Dedifferentiated amniotic fluid mesenchymal stem cell (primary cell): ENCODE data around the gene LENG1.

Experiments
- DNase-seq: peaks from one replicate; pipeline ENCODE4 v3.0.0-alpha.2; 2016; ENCODE audit errors: extremely low spot score

LENG1 gene

DNA sequence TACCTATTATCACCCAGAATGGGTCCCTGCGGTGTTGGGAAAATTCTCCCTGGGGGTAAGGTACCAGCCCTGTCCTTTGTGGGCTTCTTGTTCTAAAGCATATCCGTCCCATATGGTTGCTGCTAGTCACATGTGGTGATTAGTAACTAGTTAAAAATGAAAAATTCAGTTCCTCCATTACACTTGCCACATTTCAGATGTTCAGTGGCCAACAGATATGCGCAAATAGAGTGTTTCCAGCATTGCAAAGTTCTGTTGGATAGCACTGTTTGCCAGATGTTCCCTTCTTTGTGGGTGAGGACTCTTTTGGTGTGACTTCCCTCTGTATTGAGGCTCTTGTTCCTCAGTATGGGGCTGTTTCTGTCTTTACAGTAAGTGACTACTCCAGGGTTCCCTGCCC is 18.2 kb downstream of the LENG1 start:
- no peak for DNase-seq

DNA sequence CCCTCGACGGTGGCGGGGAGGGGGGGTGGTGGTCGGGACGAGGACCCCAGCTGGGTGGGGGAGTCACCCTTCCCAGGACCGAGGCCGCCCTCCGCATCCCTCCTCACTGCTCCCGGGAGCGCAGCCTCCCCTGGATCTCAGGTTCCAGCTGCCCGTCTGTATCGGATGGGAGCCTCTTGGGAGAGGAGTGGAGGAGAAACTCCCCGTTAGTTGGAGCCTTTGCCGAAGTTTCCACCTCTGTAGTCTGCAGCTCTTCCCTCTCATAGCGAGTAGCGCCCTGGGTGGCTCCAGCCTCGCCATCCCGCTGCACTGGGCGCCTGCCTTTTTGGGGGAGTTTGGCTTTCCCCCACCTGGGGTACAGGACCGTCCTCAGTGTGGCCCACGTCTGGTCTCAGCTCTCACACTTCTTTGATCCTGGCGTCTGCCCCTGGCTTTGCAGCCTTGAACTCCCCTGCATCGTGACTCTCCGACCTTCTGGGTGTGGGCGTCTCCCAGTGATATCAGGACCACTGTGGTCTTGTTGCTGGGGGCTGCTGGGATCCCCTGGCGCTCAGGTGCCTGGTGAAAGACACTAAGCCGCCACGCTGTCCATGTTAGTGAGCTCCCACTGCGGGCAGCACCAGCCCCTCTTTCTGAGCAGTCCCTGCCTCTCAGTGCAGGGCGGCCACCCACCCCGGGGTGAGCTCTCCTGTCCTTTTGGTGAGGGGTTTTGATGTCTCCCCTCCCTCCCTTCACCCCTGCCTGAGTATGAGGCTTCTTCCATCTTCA is 20.8 kb downstream of the LENG1 start:
- DNase-seq, result no peak

DNA sequence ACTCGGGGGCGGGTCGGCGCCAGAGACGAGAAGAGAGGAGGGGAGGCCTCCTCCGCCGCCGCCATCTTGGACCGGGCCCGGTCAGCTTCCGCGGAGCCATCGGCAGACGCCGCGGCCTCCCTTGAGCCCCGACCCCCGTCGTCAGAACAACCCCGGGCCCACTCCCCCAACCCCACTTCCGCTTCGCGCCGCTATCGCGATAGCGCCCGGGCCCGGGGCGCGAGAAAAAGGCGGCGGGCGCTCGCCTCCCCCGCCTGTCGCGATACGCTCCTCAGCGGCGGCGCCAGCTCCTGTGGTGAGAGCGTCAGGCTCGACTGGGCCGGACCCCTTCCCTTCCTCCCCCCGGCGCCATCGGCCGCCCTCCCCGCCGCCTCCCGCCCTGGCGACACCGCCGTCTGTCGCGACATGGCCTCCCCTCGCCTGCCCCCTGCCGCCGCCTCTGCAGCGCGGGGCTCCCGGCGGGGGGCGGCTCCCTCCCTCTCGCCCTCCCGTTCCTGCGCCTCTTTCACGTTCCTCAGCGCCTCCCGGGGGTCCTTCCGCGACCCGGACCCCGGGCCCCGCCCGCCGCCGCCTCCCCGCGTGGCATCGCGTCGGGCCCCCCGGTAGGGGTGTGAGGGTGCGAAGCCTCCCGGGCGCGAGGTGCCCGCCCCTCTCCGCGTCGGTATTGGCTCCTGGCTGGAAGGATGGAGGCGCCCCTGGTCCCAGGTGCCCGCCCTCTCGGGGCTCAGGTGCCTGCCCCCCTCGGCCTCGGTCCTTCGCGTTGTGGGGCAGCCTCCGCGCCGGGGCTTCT is 21.6 kb downstream of the LENG1 start, which contains the start of gene CNOT3:
TSS of gene CNOT3 (plus strand) at position 64 of the 790 bp plus-strand sequence. CDS start 5,217 bp downstream, outside the sequence.
- DNase-seq, result no peak

DNA sequence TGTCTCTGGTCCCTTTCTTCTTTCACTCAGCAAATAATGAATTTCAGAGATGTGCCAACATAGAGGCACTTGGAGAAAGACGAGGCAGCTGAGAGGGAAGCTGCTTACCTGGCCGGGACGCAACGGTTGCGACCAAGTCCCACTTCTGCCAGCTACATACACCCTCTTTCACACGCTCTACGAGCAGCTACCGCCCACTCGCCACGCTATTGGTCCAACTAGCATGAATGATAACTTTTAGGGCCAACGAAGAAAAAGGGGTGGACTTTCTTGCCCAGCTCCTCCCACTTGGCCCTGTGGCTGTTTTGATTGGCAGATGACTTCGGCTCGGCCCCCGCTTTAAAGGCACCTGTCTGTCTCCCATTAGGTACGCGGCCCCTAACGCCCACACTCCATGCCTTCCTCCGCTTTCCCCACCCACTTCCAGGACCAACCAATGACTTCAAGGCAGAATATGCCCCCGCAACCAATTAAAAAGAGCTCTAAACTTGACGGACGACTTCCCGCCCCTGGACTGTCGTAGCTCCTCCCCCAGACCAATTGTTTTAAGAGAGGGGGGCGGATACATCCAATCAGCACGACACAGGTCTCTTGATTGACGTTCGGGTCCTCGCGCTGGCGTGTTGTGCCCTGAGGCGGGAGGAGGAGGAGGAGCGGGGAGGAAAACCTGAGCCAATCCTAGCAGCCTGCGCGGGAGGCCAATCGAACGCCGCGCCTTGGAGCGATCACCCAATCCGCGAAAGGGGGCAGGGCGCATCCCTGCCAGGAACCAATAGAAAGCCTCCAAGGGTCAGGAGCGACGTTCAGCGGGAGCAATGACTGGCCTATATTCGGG is 22.4 kb downstream of the LENG1 start:
- DNase-seq, result peak; percentile 100

DNA sequence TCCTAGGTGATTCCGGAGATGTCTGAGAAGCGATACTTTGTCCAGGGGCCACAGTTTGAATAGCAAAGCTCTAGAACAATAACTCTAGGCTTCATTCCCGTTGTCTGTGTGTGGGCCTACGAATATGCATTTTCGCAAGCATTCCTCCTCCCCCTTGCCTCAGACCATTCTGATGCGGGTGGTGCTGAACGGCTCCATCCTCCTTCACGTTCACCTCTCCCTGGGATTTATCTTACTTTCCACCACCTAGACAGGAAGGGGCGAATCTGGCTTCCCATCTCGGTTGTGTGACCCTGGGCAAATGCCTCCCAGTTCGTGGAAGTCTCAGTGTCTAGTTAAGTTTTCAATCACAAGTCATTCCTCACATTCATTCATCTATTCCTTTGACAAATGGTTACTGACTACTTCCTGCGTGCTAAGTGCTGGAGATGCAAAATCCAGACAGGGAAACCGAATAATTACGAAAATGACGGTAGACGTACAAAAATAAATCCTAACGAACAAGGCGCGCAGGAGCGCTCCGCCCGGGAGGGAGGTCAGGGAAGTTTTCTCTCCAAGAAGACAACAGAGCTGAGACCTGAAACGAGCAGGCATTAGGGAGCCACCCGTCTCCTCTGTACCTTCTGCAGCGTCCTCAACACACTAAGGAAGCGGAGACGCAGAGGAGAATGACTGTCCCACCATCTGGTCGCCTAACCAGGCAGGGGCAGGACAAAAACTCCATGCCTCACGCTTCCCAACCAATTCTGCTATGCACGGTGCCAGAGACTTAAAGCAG is 23.2 kb downstream of the LENG1 start:
- no peak for DNase-seq

DNA sequence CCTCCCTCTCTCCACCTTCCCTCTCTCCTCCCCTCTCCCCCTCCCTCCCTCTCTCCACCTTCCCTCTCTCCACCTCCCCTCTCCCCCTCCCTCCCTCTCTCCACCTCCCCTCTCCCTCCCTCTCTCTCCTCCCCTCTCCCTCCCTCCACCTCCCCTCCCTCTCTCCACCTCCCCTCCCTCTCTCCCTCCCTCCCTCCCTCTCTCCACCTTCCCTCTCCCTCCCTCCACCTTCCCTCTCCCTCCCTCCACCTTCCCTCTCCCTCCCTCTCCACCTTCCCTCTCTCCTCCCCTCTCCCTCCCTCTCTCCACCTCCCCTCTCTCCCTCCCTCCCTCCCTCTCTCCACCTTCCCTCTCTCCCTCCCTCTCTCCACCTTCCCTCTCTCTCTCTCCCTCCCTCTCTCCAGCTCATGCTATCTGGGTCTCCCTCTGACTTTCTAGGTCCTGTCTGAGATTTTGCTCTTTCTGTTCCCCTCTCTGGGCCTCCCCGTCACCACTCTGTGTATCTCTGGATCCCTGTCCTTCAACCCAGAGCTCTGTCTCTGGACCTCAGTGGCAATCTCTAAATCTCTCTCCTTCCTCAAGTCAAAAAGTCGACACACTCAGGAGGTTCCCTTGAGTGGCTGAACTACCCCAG is 25.4 kb downstream of the LENG1 start:
- DNase-seq, result no peak

DNA sequence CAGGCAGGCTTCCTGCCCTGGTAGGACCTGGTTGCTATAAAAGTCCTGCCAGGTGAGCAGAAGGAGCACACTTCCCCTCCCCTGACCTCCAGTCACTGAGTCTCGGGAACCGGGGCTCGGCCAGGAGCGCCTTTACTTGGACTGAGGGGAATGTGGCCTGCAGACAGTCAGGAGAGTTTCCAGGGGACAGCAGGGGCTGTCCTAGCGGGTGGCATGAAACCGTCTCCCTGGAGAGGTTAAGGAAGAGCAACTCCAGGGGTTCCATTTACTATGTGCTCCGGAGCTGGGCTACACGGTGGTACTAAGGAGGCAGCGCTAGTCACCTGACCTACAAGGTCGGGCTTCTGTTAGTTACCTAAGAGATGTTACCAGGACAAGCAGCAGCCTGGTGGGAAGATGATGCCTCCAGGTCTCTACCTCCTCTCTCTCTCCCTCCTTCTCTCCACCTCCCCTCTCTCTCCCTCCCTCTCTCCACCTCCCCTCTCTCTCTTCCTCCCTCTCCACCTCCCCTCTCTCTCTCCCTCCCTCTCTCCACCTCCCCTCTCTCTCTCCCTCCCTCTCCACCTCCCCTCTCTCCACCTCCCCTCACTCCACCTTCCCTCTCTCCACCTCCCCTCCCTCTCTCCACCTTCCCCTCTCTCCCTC is 26.1 kb downstream of the LENG1 start:
- no peak for DNase-seq

DNA sequence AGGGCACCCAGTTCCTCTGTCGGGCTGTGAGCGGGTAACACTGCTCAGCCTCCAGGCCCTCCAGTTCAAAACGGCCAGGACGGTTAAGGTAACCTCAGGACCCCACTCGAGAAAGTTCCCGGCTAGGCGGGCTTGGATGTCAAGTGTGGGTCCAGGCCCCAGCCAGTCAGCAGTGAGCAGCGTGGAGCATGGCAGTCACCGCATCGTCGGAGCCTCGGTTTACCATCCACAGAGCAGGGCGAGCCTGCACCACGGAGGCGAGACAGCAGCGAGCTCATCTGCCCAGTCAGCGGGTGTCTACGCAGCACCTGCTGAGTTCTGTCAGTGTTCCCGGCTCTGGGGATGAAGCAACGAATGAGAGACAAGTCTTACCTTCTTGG is 29.9 kb downstream of the LENG1 start:
- DNase-seq, result no peak

DNA sequence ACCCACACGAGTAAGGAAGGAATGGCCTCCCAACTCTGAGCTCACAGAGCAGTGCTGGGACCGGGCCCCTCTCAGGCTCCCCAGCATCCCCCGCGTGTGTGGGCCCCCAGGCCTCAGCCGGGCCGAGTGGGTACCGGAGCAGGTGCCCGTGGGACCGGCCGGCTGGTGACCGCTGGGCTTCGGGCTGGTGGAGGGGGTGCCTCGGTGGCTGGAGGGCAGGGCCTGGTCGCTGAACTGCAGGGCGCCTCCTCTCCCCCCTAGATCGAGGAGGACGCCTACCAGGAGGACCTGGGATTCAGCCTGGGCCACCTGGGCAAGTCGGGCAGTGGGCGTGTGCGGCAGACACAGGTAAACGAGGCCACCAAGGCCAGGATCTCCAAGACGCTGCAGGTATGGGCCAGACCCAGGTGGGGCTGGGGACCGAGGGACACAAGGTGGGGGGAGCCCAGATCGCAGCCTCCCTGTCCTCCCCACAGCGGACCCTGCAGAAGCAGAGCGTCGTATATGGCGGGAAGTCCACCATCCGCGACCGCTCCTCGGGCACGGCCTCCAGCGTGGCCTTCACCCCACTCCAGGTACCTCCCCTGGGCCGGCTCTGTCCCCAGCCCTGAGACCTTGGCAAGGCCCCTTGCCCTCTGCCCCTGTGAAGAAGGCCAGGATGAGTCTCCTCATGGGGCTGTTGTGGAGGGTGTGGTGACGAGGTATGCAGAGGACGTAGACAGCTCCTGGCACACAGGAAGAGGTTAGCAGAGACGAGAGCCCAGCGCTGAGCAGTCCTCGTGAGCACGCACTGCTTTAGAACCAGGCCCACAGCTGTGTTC is 30.5 kb downstream of the LENG1 start:
- DNase-seq, result no peak

DNA sequence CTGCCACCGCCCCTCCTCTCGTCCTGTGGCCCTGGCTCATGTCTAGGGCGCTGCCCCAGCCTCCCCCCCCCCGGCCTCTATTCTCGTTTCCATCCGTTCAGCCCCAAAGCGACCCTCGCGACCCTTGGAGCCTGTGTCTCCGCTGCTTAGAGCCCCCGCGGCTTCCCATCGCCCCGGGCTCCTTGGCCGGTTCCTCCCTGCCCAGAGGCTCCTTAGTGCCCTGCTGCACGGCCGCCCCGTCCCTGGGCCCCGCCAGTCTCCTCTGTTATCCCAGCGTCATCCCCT is 31.1 kb downstream of the LENG1 start:
- no peak for DNase-seq

DNA sequence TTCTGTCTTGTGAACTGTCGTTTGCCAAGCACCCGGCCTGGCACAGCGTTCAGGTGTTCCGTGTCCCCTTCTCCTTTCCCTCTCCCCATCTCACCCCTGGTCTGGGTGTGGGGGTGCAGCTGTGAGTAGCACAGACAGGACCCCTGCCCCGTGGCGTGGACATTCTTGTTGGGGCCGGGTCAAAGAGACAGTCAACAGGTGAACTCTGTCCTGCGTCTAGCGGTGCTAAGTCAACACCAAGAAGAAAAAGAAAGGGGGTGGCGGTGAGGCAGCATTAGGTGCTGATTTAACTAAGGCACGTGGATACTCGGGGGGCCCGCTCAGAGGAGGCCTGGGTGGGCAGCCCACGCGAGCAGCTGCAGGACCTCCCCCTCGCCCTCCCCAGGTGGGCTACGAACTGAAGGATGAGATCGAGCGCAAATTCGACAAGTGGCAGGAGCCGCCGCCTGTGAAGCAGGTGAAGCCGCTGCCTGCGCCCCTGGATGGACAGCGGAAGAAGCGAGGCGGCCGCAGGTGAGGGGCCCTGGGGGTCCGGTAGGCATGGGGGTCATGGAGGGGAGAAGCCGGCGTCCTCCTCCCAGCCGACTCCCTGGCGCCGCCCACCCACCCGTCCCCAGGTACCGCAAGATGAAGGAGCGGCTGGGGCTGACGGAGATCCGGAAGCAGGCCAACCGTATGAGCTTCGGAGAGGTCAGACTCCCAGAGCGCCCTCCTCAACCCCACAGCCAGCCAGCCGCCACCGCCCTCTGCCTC is 31.7 kb downstream of the LENG1 start:
- no peak for DNase-seq

DNA sequence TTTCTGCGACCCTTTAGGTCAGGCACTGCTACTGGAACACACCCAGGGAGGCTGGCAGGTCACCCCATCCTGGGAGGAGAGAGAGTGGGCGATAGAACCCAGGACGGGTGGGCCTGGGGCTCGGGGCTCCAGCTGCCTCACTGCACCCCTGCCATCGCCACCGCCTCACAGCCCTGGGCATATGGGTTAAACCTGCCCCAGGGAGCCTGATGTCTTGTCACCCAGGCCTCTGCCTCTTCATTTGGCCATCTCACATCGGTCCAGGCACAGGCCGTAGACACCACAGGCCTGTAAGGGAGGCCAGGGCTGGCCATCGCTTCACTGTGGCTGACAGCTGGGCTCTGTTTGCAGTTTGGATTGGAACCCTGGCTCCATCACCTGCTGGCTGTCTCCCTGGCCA is 33.8 kb downstream of the LENG1 start:
- no peak for DNase-seq

DNA sequence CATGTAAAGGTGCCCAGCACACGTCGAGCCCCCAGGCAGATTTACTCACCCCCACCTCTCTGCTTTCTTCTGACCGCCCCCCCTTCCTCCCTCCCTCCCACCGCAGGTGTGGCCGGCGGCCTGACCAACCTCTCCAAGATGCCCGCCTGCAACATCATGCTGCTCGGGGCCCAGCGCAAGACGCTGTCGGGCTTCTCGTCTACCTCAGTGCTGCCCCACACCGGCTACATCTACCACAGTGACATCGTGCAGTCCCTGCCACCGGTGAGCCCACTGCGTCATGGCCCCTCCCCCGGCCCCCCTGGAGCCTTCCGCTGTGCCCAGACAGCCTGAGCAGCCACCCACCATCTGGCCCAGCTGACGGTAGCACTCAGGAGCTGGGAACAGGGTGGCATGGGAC is 35.1 kb downstream of the LENG1 start:
- DNase-seq, result no peak

DNA sequence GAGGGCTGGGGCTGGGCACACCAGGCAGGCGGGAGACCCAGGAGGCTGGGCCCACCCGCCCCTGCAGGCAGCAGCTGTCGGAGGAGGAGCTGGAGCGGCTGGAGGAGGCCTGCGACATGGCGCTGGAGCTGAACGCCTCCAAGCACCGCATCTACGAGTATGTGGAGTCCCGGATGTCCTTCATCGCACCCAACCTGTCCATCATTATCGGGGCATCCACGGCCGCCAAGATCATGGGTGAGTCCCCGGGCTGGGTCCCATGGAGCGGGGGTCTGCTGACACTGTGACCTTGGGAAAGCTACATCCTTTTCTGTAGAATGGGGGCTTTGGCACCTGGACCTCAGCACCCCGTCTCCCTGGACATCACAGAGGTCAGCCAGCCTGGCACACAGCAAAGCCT is 35.8 kb downstream of the LENG1 start:
- no peak for DNase-seq

DNA sequence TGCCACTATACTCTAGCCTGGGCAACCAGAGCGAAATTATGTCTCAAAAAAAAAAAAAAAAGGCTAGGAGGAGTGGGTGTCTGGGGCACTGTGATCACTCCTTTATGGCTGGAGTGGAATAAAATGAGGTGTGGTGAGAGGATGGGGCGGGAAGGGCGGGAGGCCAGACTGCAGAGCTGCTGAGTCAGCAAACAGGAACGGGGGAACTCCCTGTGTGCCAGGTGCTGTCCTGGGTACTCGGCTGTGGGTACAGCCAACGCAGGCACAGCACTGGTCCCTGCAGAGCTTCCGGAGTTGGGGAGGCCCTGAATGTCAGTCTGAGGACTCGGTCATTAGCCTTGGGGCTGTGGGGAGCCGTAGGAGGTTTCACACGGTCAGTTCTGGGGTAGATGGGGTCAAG is 38.3 kb downstream of the LENG1 start:
- no peak for DNase-seq

DNA sequence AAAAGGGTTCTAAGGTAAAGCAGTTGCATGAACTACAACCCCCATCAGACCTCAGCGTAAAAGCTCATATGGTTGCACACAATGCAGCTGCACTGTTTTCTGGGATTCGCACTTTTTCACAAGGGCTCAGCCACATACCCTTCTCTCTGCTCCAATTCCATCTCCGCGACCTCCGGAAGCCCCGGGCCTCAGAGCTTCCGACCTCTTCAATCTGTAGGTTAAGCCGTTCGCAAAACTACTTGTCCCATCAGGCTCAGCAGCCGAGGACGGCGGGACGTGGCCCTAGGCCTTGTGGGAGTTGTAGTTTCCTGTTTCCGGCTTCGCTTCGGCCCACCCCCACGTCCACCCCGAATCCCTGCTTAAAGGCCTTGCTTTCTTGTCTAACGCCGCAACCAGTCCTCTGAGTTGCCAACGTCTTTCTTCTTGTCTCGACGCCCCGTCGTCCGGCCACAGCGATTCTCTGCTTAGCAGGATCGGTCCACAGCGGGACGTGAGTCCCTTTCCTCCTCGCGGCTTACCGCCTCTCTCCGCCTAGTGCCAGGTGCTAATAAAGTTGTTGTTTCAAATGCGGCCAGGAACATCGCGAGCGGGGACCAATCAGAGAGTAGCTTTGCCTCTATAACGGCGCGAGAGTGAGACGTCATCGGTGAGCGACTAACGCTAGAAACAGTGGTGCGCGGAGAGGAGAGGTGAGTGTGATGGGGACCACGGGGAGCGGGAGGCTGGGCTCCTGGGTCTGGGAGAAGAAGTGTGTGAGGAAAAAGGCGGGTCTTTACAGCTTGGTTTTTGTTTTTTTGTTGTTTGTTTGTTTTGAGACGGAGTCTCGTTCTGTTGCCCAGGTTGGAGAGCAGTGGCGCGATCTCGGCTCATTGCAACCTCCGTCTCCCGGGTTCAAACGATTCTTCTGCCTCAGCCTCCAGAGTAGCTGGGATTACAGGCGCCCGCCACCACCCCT is 44.1 kb downstream of the LENG1 start, which contains the start of the genes PRPF31 and TFPT:
TSS of gene PRPF31 (plus strand) at position 646 of the 955 bp plus-strand sequence. CDS start 2,525 bp downstream, outside the sequence.
TSS of gene TFPT (minus strand) at position 549 of the 955 bp plus-strand sequence. CDS start at position 161, 388 bp downstream.
- DNase-seq, result peak; percentile 99

DNA sequence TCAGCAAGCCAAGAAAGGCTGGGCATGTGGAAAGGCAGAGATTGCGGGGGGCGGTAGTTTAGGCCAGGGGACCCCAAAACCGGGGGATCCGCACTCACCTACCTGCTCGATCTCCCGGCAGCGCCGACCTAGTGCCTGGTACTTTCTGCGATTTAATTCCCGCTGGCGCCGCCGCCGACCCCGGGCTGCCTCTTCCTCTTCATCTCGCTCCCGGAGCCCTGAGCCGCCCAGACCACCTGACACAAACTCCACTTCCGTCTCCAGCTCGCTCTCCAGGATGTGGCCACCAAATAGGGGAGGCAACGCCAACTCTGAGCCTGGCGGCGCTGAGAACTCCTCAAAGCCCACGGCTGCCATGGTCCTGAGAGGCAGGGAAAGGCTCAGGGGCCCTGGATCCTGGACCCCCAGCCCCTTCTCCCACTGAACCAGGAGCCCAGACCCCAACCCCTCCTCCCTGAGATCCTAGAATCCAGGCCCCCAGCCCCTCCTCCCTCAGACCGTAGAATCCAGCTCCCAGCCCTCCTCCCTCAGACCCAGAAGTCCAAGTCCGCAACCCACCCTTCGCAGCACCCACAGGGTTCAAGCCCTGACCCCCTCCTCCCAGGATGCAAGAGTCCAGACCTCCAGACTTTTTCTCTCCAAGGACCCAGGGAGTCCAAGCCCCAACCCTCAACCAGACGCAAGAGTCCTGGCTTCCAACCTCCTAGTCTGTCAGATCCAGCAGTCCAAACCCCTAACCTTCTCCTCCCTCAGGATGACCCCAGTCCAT is 45.0 kb downstream of the LENG1 start:
- DNase-seq, result no peak
